Neural crest cell (in vitro differentiated cells): Measurements from ENCODE around the gene NOX3. TPM values are rescaled to one million over a fixed set of nuclear protein-coding genes. Genes with fewer than 3 reads are reported as not detected.

Experiments used
- DNase-seq: peaks from one replicate; pipeline ENCODE4 v3.0.0; 2021; ENCODE audit warnings: low read depth, mixed read lengths, low spot score
- H3K27ac Mint-ChIP-seq: one replicate; pipeline ENCODE4 v1.8.0; 2021; ENCODE audit warnings: mild to moderate bottlenecking, mixed read lengths; ENCODE audit not compliant: unreplicated experiment
- H3K27me3 Mint-ChIP-seq: 2 replicates; pipeline ENCODE4 v1.8.0; 2021; ENCODE audit warnings: low read depth, mild to moderate bottlenecking, mixed read lengths
- H3K36me3 Mint-ChIP-seq: 2 replicates; pipeline ENCODE4 v1.8.0; 2021; ENCODE audit warnings: low read depth, mild to moderate bottlenecking, mixed read lengths
- H3K4me1 Mint-ChIP-seq: 2 replicates; pipeline ENCODE4 v1.8.0; 2021; ENCODE audit warnings: mixed read lengths
- H3K4me3 Mint-ChIP-seq: one replicate; pipeline ENCODE4 v1.8.0; 2021; ENCODE audit warnings: mild to moderate bottlenecking, mixed read lengths
- H3K9me3 Mint-ChIP-seq: 2 replicates; pipeline ENCODE4 v1.8.0; 2021; ENCODE audit warnings: mixed read lengths
- CTCF ChIP-seq: fragments of 200-600 bp; sonication (generic); conservative IDR thresholded peaks from 2 replicates; pipeline ENCODE4 v1.5.0; 2021; ENCODE audit warnings: antibody characterized with exemption, mild to moderate bottlenecking
- total RNA-seq: library from RNA; stranded (reverse); gene quantifications from 2 replicates; pipeline ENCODE4 v1.2.1, GENCODE V29; 2021

NOX3 gene
- total RNA-seq, 1 donor from 2014 or later: not detected

- no peak for TF ChIP-seq CTCF
- H3K9me3 Mint-ChIP-seq: peaks cover 4% of the 10 kb centered on the region
- H3K4me1 Mint-ChIP-seq: peaks cover 23% of the 10 kb centered on the region
- no peak for DNase-seq
- H3K27ac Mint-ChIP-seq: no peak overlapping the region
- no peaks in the 10 kb centered on the region for H3K36me3 Mint-ChIP-seq
- H3K27me3 Mint-ChIP-seq: no peaks in the 10 kb centered on the region
- H3K4me3 Mint-ChIP-seq: no peak overlapping the region
Measured at GRCh38 chr6:155417454-155417853, 38.2 kb downstream of the NOX3 start.

GRCh38 chr6:155415953-155416352 is 39.7 kb downstream of the NOX3 start:
- Mint-ChIP-seq H3K27ac (peak overlapping the region; percentile 19), H3K4me1 (peaks cover 23% of the 10 kb centered on the region), H3K36me3 (no peaks in the 10 kb centered on the region), H3K4me3 (no peak overlapping the region), H3K9me3 (peaks cover 4% of the 10 kb centered on the region), H3K27me3 (no peaks in the 10 kb centered on the region)
- DNase-seq: no peak
- TF ChIP-seq CTCF: no peak

GRCh38 chr6:155414049-155414448 is 41.6 kb downstream of the NOX3 start:
- no peak for TF ChIP-seq CTCF
- Mint-ChIP-seq H3K4me3 (no peak overlapping the region), H3K27me3 (no peaks in the 10 kb centered on the region), H3K36me3 (no peaks in the 10 kb centered on the region), H3K4me1 (peaks cover 23% of the 10 kb centered on the region), H3K27ac (no peak overlapping the region), H3K9me3 (no peaks in the 10 kb centered on the region)
- no peak for DNase-seq

- DNase-seq: no peak
- Mint-ChIP-seq H3K9me3 (no peaks in the 10 kb centered on the region), H3K36me3 (no peaks in the 10 kb centered on the region), H3K4me1 (peaks cover 6% of the 10 kb centered on the region), H3K27ac (no peak overlapping the region), H3K4me3 (no peak overlapping the region), H3K27me3 (no peaks in the 10 kb centered on the region)
- no peak for TF ChIP-seq CTCF
Measured at GRCh38 chr6:155412335-155412734, 43.3 kb downstream of the NOX3 start.

- H3K27me3 Mint-ChIP-seq: no peaks in the 10 kb centered on the region
- H3K4me3 Mint-ChIP-seq: no peak overlapping the region
- no peak for TF ChIP-seq CTCF
- no peaks in the 10 kb centered on the region for H3K36me3 Mint-ChIP-seq
- H3K9me3 Mint-ChIP-seq: no peaks in the 10 kb centered on the region
- peaks cover 5% of the 10 kb centered on the region for H3K4me1 Mint-ChIP-seq
- no peak overlapping the region for H3K27ac Mint-ChIP-seq
- DNase-seq: no peak
Measured at GRCh38 chr6:155411154-155412052, 44.2 kb downstream of the NOX3 start.
